Activated naive CD4-positive, alpha-beta T cell treated with anti-CD3 and anti-CD28 coated beads, Interleukin-2, amount 50 U/mL, for 24 hours (primary cell): ENCODE data around the gene PDE1C.

ENCODE experiments used
- H3K27ac Mint-ChIP-seq: one replicate; pipeline ENCODE4 v1.8.0; 2021; ENCODE audit warnings: mild to moderate bottlenecking, mixed read lengths
- H3K27me3 Mint-ChIP-seq: one replicate; pipeline ENCODE4 v1.8.0; 2021; ENCODE audit warnings: mixed read lengths
- H3K36me3 Mint-ChIP-seq: one replicate; pipeline ENCODE4 v1.8.0; 2021; ENCODE audit warnings: mixed read lengths
- H3K4me1 Mint-ChIP-seq: one replicate; pipeline ENCODE4 v1.8.0; 2021; ENCODE audit warnings: mixed read lengths
- H3K4me3 Mint-ChIP-seq: one replicate; pipeline ENCODE4 v1.8.0; 2021; ENCODE audit warnings: mild to moderate bottlenecking, mixed read lengths
- H3K9me3 Mint-ChIP-seq: one replicate; pipeline ENCODE4 v1.8.0; 2021; ENCODE audit warnings: mixed read lengths

The PDE1C gene

GRCh38 chr7:32001948-32002347 lies 68.3 kb downstream of the PDE1C start:
- H3K9me3 Mint-ChIP-seq = peaks cover 9% of the 10 kb centered on the region

GRCh38 chr7:31997423-31997822 lies 72.8 kb downstream of the PDE1C start:
- peaks cover 9% of the 10 kb centered on the region for H3K9me3 Mint-ChIP-seq
- no peak overlapping the region for H3K4me3 Mint-ChIP-seq
- no peaks in the 10 kb centered on the region for H3K27me3 Mint-ChIP-seq
- H3K36me3 Mint-ChIP-seq = peaks cover 2% of the 10 kb centered on the region
- H3K27ac Mint-ChIP-seq = no peak overlapping the region
- no peaks in the 10 kb centered on the region for H3K4me1 Mint-ChIP-seq

More at GRCh38 chr7:32001948-32002347, 68.3 kb downstream of the PDE1C start:
- Mint-ChIP-seq H3K36me3 (peaks cover 2% of the 10 kb centered on the region), H3K27ac (no peak overlapping the region), H3K4me3 (no peak overlapping the region), H3K27me3 (no peaks in the 10 kb centered on the region), H3K4me1 (no peaks in the 10 kb centered on the region)

- H3K27me3 Mint-ChIP-seq = no peaks in the 10 kb centered on the region
- H3K36me3 Mint-ChIP-seq = peaks cover under 1% of the 10 kb centered on the region
- peaks cover 8% of the 10 kb centered on the region for H3K9me3 Mint-ChIP-seq
- no peak overlapping the region for H3K4me3 Mint-ChIP-seq
- no peaks in the 10 kb centered on the region for H3K4me1 Mint-ChIP-seq
- no peak overlapping the region for H3K27ac Mint-ChIP-seq
Measured at GRCh38 chr7:31995134-31995533, 75.1 kb downstream of the PDE1C start.

GRCh38 chr7:31991846-31992245 lies 78.4 kb downstream of the PDE1C start:
- Mint-ChIP-seq H3K4me3 (no peak overlapping the region), H3K9me3 (no peaks in the 10 kb centered on the region), H3K36me3 (no peaks in the 10 kb centered on the region), H3K27me3 (no peaks in the 10 kb centered on the region), H3K4me1 (no peaks in the 10 kb centered on the region), H3K27ac (no peak overlapping the region)

- H3K9me3 Mint-ChIP-seq = peaks cover 1% of the 10 kb centered on the region
- H3K4me1 Mint-ChIP-seq = no peaks in the 10 kb centered on the region
- H3K27me3 Mint-ChIP-seq = no peaks in the 10 kb centered on the region
- no peak overlapping the region for H3K4me3 Mint-ChIP-seq
- H3K36me3 Mint-ChIP-seq = no peaks in the 10 kb centered on the region
- H3K27ac Mint-ChIP-seq = no peak overlapping the region
Measured at GRCh38 chr7:31991406-31991805, 78.8 kb downstream of the PDE1C start.

- Mint-ChIP-seq H3K27ac (no peak overlapping the region), H3K4me3 (no peak overlapping the region), H3K36me3 (no peaks in the 10 kb centered on the region), H3K9me3 (peaks cover 17% of the 10 kb centered on the region), H3K4me1 (no peaks in the 10 kb centered on the region), H3K27me3 (no peaks in the 10 kb centered on the region)
Measured at GRCh38 chr7:31986878-31987518, 83.2 kb downstream of the PDE1C start.

GRCh38 chr7:31982962-31983361 lies 87.2 kb downstream of the PDE1C start:
- no peaks in the 10 kb centered on the region for H3K36me3 Mint-ChIP-seq
- H3K4me1 Mint-ChIP-seq = no peaks in the 10 kb centered on the region
- no peak overlapping the region for H3K4me3 Mint-ChIP-seq

GRCh38 chr7:31981874-31982390 lies 88.3 kb downstream of the PDE1C start:
- H3K4me1 Mint-ChIP-seq = no peaks in the 10 kb centered on the region
- H3K9me3 Mint-ChIP-seq = peaks cover 21% of the 10 kb centered on the region
- H3K27ac Mint-ChIP-seq = no peak overlapping the region
- no peaks in the 10 kb centered on the region for H3K36me3 Mint-ChIP-seq
- H3K4me3 Mint-ChIP-seq = no peak overlapping the region
- H3K27me3 Mint-ChIP-seq = no peaks in the 10 kb centered on the region

More at GRCh38 chr7:31982962-31983361, 87.2 kb downstream of the PDE1C start:
- Mint-ChIP-seq H3K27me3 (no peaks in the 10 kb centered on the region), H3K9me3 (peaks cover 21% of the 10 kb centered on the region), H3K27ac (no peak overlapping the region)

- H3K4me1 Mint-ChIP-seq = no peaks in the 10 kb centered on the region
- H3K27ac Mint-ChIP-seq = no peak overlapping the region
- no peak overlapping the region for H3K4me3 Mint-ChIP-seq
- H3K9me3 Mint-ChIP-seq = peaks cover 21% of the 10 kb centered on the region
- no peaks in the 10 kb centered on the region for H3K27me3 Mint-ChIP-seq
- H3K36me3 Mint-ChIP-seq = no peaks in the 10 kb centered on the region
Measured at GRCh38 chr7:31979690-31980330, 90.4 kb downstream of the PDE1C start.

- Mint-ChIP-seq H3K9me3 (peaks cover 14% of the 10 kb centered on the region), H3K27me3 (no peaks in the 10 kb centered on the region), H3K4me1 (no peaks in the 10 kb centered on the region), H3K4me3 (no peak overlapping the region), H3K27ac (no peak overlapping the region), H3K36me3 (no peaks in the 10 kb centered on the region)
Measured at GRCh38 chr7:31975546-31975945, 94.7 kb downstream of the PDE1C start.

- Mint-ChIP-seq H3K36me3 (no peaks in the 10 kb centered on the region), H3K4me3 (no peak overlapping the region), H3K27ac (no peak overlapping the region), H3K4me1 (no peaks in the 10 kb centered on the region), H3K27me3 (no peaks in the 10 kb centered on the region), H3K9me3 (peaks cover 14% of the 10 kb centered on the region)
Measured at GRCh38 chr7:31974351-31974750, 95.9 kb downstream of the PDE1C start.

- Mint-ChIP-seq H3K27ac (no peak overlapping the region), H3K27me3 (no peaks in the 10 kb centered on the region), H3K4me3 (no peak overlapping the region), H3K4me1 (no peaks in the 10 kb centered on the region), H3K36me3 (no peaks in the 10 kb centered on the region), H3K9me3 (peaks cover 11% of the 10 kb centered on the region)
Measured at GRCh38 chr7:31971049-31971667, 99.0 kb downstream of the PDE1C start.

- peaks cover 5% of the 10 kb centered on the region for H3K9me3 Mint-ChIP-seq
- no peak overlapping the region for H3K4me3 Mint-ChIP-seq
- no peaks in the 10 kb centered on the region for H3K27me3 Mint-ChIP-seq
- H3K4me1 Mint-ChIP-seq = no peaks in the 10 kb centered on the region
- no peaks in the 10 kb centered on the region for H3K36me3 Mint-ChIP-seq
- no peak overlapping the region for H3K27ac Mint-ChIP-seq
Measured at GRCh38 chr7:31970501-31970900, 99.7 kb downstream of the PDE1C start.

- no peak overlapping the region for H3K4me3 Mint-ChIP-seq
- H3K4me1 Mint-ChIP-seq = no peaks in the 10 kb centered on the region
- H3K27ac Mint-ChIP-seq = no peak overlapping the region
- H3K36me3 Mint-ChIP-seq = no peaks in the 10 kb centered on the region
- peaks cover 15% of the 10 kb centered on the region for H3K9me3 Mint-ChIP-seq
- H3K27me3 Mint-ChIP-seq = no peaks in the 10 kb centered on the region
Measured at GRCh38 chr7:31963569-31964175, 106.5 kb downstream of the PDE1C start.

- H3K27me3 Mint-ChIP-seq = no peaks in the 10 kb centered on the region
Measured at GRCh38 chr7:31962246-31962645, 108.0 kb downstream of the PDE1C start.

GRCh38 chr7:31958226-31958625 lies 112.0 kb downstream of the PDE1C start:
- Mint-ChIP-seq H3K27ac (no peak overlapping the region), H3K4me3 (no peak overlapping the region), H3K4me1 (no peaks in the 10 kb centered on the region), H3K27me3 (no peaks in the 10 kb centered on the region), H3K36me3 (no peaks in the 10 kb centered on the region), H3K9me3 (peaks cover 5% of the 10 kb centered on the region)

More at GRCh38 chr7:31962246-31962645, 108.0 kb downstream of the PDE1C start:
- Mint-ChIP-seq H3K9me3 (peaks cover 15% of the 10 kb centered on the region), H3K36me3 (no peaks in the 10 kb centered on the region), H3K27ac (no peak overlapping the region), H3K4me3 (no peak overlapping the region), H3K4me1 (no peaks in the 10 kb centered on the region)
